ENCODE measurements around the gene GMPS. TPM values are rescaled to one million over a fixed set of nuclear protein-coding genes. Genes with fewer than 3 reads are reported as not detected.
A peak's percentile ranks its signal among the peaks of the same experiment; 100 is the strongest.

Gene GMPS
- total RNA-seq, 1 experiment from 2014 or later: 136 TPM

- ATAC-seq: 0 out of 2 replicates have a peak, but pooled peaks have one; percentile 26
- H3K4me3 Mint-ChIP-seq: no peak overlapping the region
- DNase-seq (ENCODE audit: low spot score): no peak
- H3K36me3 Mint-ChIP-seq: peaks cover 46% of the 10 kb centered on the region
- no peaks in the 10 kb centered on the region for H3K27me3 Mint-ChIP-seq (ENCODE audit: low read depth)
- ChIA-PET CTCF (no interaction called here), POLR2A (no interaction called here)
- no peaks in the 10 kb centered on the region for H3K4me1 Mint-ChIP-seq
- no peaks in the 10 kb centered on the region for H3K9me3 Mint-ChIP-seq
- H3K27ac Mint-ChIP-seq: no peak overlapping the region; the same call in 1 of the 2 replicates
- TF ChIP-seq ZNF281 (CRISPR knock-in tag; IDR thresholded peaks at IDR 0.05): no peak
- no peak for TF ChIP-seq SP1 (CRISPR knock-in tag; conservative IDR thresholded peaks at IDR 0.05)
- no peak for TF ChIP-seq PRRX2 (CRISPR knock-in tag; IDR thresholded peaks at IDR 0.05)
- no peak for TF ChIP-seq FOXK1 (CRISPR knock-in tag; IDR thresholded peaks at IDR 0.05)
- no peak for TF ChIP-seq ZMAT4 (CRISPR knock-in tag; IDR thresholded peaks at IDR 0.05)
- no peak for TF ChIP-seq E2F5 (CRISPR knock-in tag; IDR thresholded peaks at IDR 0.05)
- TF ChIP-seq ZNF396 (CRISPR knock-in tag; IDR thresholded peaks at IDR 0.05; ENCODE audit: borderline replicate concordance): no peak
- no peak for TF ChIP-seq ATF3 (CRISPR knock-in tag; conservative IDR thresholded peaks at IDR 0.05)
- no peak for TF ChIP-seq CDX4 (CRISPR knock-in tag; IDR thresholded peaks at IDR 0.05; ENCODE audit: borderline replicate concordance)
- no peak for TF ChIP-seq FOXJ3 (CRISPR knock-in tag; IDR thresholded peaks at IDR 0.05; ENCODE audit: borderline replicate concordance)
- TF ChIP-seq HMGXB4 (CRISPR knock-in tag; IDR thresholded peaks at IDR 0.05): no peak
- no peak for TF ChIP-seq ZNF671 (CRISPR knock-in tag; IDR thresholded peaks at IDR 0.05)
- TF ChIP-seq ZNF121 (CRISPR knock-in tag; IDR thresholded peaks at IDR 0.05): no peak
- TF ChIP-seq AR (CRISPR knock-in tag; IDR thresholded peaks at IDR 0.05): no peak
- TF ChIP-seq ZNF423 (CRISPR knock-in tag; IDR thresholded peaks at IDR 0.05): no peak
- no peak for TF ChIP-seq NR2C2 (CRISPR knock-in tag; IDR thresholded peaks at IDR 0.05)
- no peak for TF ChIP-seq CBFB (CRISPR knock-in tag; IDR thresholded peaks at IDR 0.05; ENCODE audit: low read depth)
- no peak for TF ChIP-seq ZBTB21 (CRISPR knock-in tag; IDR thresholded peaks at IDR 0.05; ENCODE audit: borderline replicate concordance)
- no peak for TF ChIP-seq HMGA2 (CRISPR knock-in tag; IDR thresholded peaks at IDR 0.05)
Measured at GRCh38 chr3:155934230-155934629, 63.8 kb downstream of the GMPS start.
